H1 (cell line): ENCODE data around the gene AMN. TPM values are rescaled to one million over a fixed set of nuclear protein-coding genes. Genes with fewer than 3 reads are reported as not detected.

Experiments used
- CHD1 ChIP-seq: IDR thresholded peaks from 2 replicates; pipeline ENCODE4 v1.6.1; 2012; ENCODE audit warnings: low read depth, low read length, improper control_type of control experiment
- CTBP2 ChIP-seq: IDR thresholded peaks from 2 replicates; pipeline ENCODE4 v1.7.0; 2011; ENCODE audit warnings: borderline replicate concordance, mild to moderate bottlenecking, moderate library complexity, mixed read lengths, low read length; ENCODE audit not compliant: insufficient read depth, insufficient read length
- KDM4A ChIP-seq: IDR thresholded peaks from one replicate; pipeline ENCODE4 v1.7.1; 2012; ENCODE audit warnings: low read depth, mild to moderate bottlenecking, moderate library complexity, low read length, inconsistent platforms; ENCODE audit not compliant: severe bottlenecking
- POLR2AphosphoS5 ChIP-seq: IDR thresholded peaks from 2 replicates; pipeline ENCODE4 v1.6.1; 2011; ENCODE audit warnings: low read depth, low read length
- RFX5 ChIP-seq: IDR thresholded peaks from 2 replicates; pipeline ENCODE4 v1.6.1; 2011; ENCODE audit warnings: low read depth, low read length, improper control_type of control experiment, borderline replicate concordance
- polyA plus RNA-seq, 7 experiments: library from polyadenylated mRNA; depleted of rRNA in 3 of 7; stranded (reverse) in 5 of 7; unstranded in 2 of 7; fragments of >200 nt in 5 of 7; fragments of 200-250 nt in 2 of 7; gene quantifications; 1 replicate in 5 of 7; 2 replicates in 1 of 7; 4 replicates in 1 of 7; pipeline versions ENCODE4 v1.2.1 to v1.2.3, GENCODE V29; 2011 to 2013; ENCODE audit warnings: missing spikeins in 2 of 7, mixed read lengths in 2 of 7
- total RNA-seq: library from RNA; stranded (reverse); fragmentation: NEBNext Ultra II Directional; extraction: Animal tissue kit (Norgen Biotek cat#: 25700); gene quantifications from 2 replicates; pipeline ENCODE4 v1.2.1, GENCODE V29; 2021
- TF ChIP-seq, protein P1 (sequence below): IDR thresholded peaks from 2 replicates; pipeline ENCODE4 v1.6.1; 2012; ENCODE audit warnings: low read length, inconsistent platforms

Gene AMN
- total and polyA plus RNA-seq, 2 of the 8 experiments (the other 6 are each of a cell fraction or from before 2014, with no cell fraction given) = 0.77 to 1.5 TPM

DNA sequence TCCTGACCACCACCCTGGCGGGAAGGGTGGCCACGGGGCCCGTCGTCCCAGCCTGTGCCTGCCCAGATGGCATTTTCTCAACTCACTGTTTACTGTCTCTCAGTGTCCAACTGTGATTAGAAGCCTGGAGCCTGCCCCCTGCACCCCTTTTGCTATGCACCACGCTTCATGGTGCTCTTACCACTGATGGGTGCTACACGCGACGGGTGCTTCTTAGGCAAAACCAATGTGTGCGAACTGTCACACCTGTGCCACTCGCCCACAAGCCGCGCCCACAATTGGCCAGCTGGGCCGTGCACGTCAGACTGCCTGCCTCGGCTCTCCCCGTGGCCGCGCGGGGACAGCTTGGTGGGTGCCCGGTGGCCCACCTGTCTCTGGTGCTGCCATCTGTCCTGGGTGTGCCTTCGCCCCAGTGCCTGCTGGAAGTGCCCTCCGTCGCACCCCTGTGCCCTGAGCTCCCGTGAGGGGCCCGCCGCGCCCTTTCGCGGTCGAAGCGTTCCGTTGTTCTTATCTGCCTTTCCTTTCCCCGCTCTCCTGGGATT lies 15.1 kb upstream of the AMN start (continued):
- TF ChIP-seq RFX5 (no peak), CTBP2 (no peak), CHD1 (no peak), KDM4A (no peak), POLR2AphosphoS5 (no peak)
- TF ChIP-seq, protein P1, sequence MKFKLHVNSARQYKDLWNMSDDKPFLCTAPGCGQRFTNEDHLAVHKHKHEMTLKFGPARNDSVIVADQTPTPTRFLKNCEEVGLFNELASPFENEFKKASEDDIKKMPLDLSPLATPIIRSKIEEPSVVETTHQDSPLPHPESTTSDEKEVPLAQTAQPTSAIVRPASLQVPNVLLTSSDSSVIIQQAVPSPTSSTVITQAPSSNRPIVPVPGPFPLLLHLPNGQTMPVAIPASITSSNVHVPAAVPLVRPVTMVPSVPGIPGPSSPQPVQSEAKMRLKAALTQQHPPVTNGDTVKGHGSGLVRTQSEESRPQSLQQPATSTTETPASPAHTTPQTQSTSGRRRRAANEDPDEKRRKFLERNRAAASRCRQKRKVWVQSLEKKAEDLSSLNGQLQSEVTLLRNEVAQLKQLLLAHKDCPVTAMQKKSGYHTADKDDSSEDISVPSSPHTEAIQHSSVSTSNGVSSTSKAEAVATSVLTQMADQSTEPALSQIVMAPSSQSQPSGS = no peak
